Testis (tissue), 5 donors: ENCODE data around the gene CAMK2N2. TPM values are rescaled to one million over a fixed set of nuclear protein-coding genes. Genes with fewer than 3 reads are reported as not detected.
A peak's percentile ranks its signal among the peaks of the same experiment; 100 is the strongest.

Experiments used
- DNase-seq: peaks from one replicate; pipeline ENCODE4 v3.0.0-alpha.2; 2019
- H3K27ac ChIP-seq, 2 donors: fragments of 200-600 bp; sonication (generic); one replicate each; pipeline ENCODE4 v1.5.1; 2019
- H3K27me3 ChIP-seq: fragments of 200-600 bp; sonication (generic); one replicate; pipeline ENCODE4 v1.5.1; 2019
- H3K36me3 ChIP-seq: fragments of 200-600 bp; sonication (generic); one replicate; pipeline ENCODE4 v1.5.1; 2017; ENCODE audit warnings: low read depth; ENCODE audit errors: missing control alignments
- H3K4me1 ChIP-seq: fragments of 200-600 bp; sonication (generic); one replicate; pipeline ENCODE4 v1.5.1; 2019
- H3K4me3 ChIP-seq, 2 donors: fragments of 200-600 bp; sonication (generic); one replicate each; pipeline ENCODE4 v1.5.1; 2017 to 2019
- H3K9me3 ChIP-seq: fragments of 200-600 bp; sonication (generic); one replicate; pipeline ENCODE4 v1.5.1; 2017
- CTCF ChIP-seq, 3 experiments: fragments of 450-650 bp in 2 of 3; fragments of 200-600 bp in 1 of 3; sonication (generic) in 1 of 3; IDR thresholded peaks; one replicate each; pipeline ENCODE4 v1.5.1; 2016 to 2019; ENCODE audit warnings: antibody characterized with exemption in 3 of 3, mild to moderate bottlenecking in 2 of 3, moderate library complexity in 1 of 3
- POLR2A ChIP-seq: fragments of 450-650 bp; IDR thresholded peaks from one replicate; pipeline ENCODE4 v1.6.1; 2017; ENCODE audit warnings: antibody characterized with exemption, mild to moderate bottlenecking, moderate library complexity
- WGBS, 2 donors: methylation state at CpG; one replicate each; pipeline ENCODE4 v1.1.5; 2018; 5-methylcytosine and 5-hydroxymethylcytosine counted together
- intact Hi-C: fragments of 100-400 bp; cut with DNase I; formaldehyde crosslinking; loops from one replicate; pipeline ENCODE4 v1.15.1; 2023; ENCODE audit warnings: low total_unique reads
- long read RNA-seq, 2 donors: transcript quantifications; one replicate each; lab custom pipeline, GENCODE V29; 2026
- polyA plus RNA-seq: library from polyadenylated mRNA; stranded (reverse); fragments of 350-450 nt; fragmentation: Illumina TruSeq; extraction: RNeasy Lipid Tissue Mini Kit (QIAGEN cat#74804); gene quantifications from one replicate; pipeline ENCODE4 v1.2.3, GENCODE V29; 2014; ENCODE audit warnings: low read depth, low replicate concordance; ENCODE audit not compliant: insufficient read depth
- total RNA-seq, 2 donors: library from RNA; depleted of rRNA; stranded (reverse); fragments of >200 nt; gene quantifications; one replicate each; pipeline ENCODE4 v1.2.3, GENCODE V29; 2016

The CAMK2N2 gene
- under 1 TPM in 1 of 2 donors, not detected in 1; 0.24 TPM for total RNA-seq
- polyA plus RNA-seq: 0.40 TPM
- long read RNA-seq, donor 1, partial matches to known transcripts: 0 of 3 reads
- long read RNA-seq, donor 1, other reads (novel, unspliced or antisense): 0 of 3 reads
- long read RNA-seq, donor 2: 0 reads

GRCh38 chr3:184261270-184261853, at the start of gene CAMK2N2:
Gene CAMK2N2 (minus strand): TSS chr3:184261553. CDS start chr3:184261285, 268 bp downstream.
- no peaks in the 10 kb centered on the region for H3K27me3 ChIP-seq
- peak; percentile 56 for DNase-seq
- TF ChIP-seq POLR2A (no peak), CTCF (IDR thresholded peaks at IDR 0.05) (no peak)

GRCh38 chr3:184308744-184309143, 47.4 kb upstream of the CAMK2N2 start:
- 61 to 62% methylated on average over 7 of the region's 7 CpGs for whole genome bisulfite sequencing, 2 donors
- Histone ChIP-seq H3K27ac (no peak overlapping the region), H3K4me3 (no peak overlapping the region), H3K9me3 (no peaks in the 10 kb centered on the region), H3K36me3 (no peaks in the 10 kb centered on the region), H3K27me3 (no peaks in the 10 kb centered on the region), H3K4me1 (peaks cover 7% of the 10 kb centered on the region)
- intact Hi-C loops: no loop called here
- no peak for DNase-seq
- TF ChIP-seq POLR2A: no peak
- TF ChIP-seq CTCF (IDR thresholded peaks at IDR 0.05): no peak

More at GRCh38 chr3:184261270-184261853, at the start of gene CAMK2N2:
- H3K27ac ChIP-seq: no peak within 1 kb of the TSS
- H3K9me3 ChIP-seq: no peaks in the 10 kb centered on the region
- peak within 1 kb of the TSS; percentile 26 to 53 for H3K4me3 ChIP-seq
- 2 to 3% methylated on average over 11 to 44 of the region's 67 CpGs for WGBS, 2 donors
- peaks cover 25% of the 10 kb centered on the region for H3K4me1 ChIP-seq
- intact Hi-C loops: no loop called here
- no peaks in the 10 kb centered on the region for H3K36me3 ChIP-seq

- no peak for TF ChIP-seq POLR2A
- TF ChIP-seq CTCF (IDR thresholded peaks at IDR 0.05): no peak
- Histone ChIP-seq H3K9me3 (no peaks in the 10 kb centered on the region), H3K4me1 (peaks cover 7% of the 10 kb centered on the region), H3K36me3 (no peaks in the 10 kb centered on the region), H3K27ac (no peak overlapping the region), H3K27me3 (no peaks in the 10 kb centered on the region), H3K4me3 (no peak overlapping the region)
- intact Hi-C loops: no loop called here
- 88 to 93% methylated on average over 9 of the region's 9 CpGs for WGBS, 2 donors
- DNase-seq: no peak
Measured at GRCh38 chr3:184307915-184308314, 46.6 kb upstream of the CAMK2N2 start.

GRCh38 chr3:184306341-184306972, 45.1 kb upstream of the CAMK2N2 start:
- Histone ChIP-seq H3K27me3 (no peaks in the 10 kb centered on the region), H3K27ac (no peak overlapping the region), H3K4me3 (no peak overlapping the region), H3K4me1 (peaks cover 7% of the 10 kb centered on the region), H3K9me3 (no peaks in the 10 kb centered on the region), H3K36me3 (no peaks in the 10 kb centered on the region)
- no peak for DNase-seq
- intact Hi-C loops: no loop called here
- 88 to 94% methylated on average over 4 of the region's 4 CpGs for WGBS, 2 donors
- no peak for TF ChIP-seq CTCF (IDR thresholded peaks at IDR 0.05)
- no peak for TF ChIP-seq POLR2A
